Transverse colon (tissue), 4 donors: ENCODE measurements around the gene ACTR3C. TPM values are rescaled to one million over a fixed set of nuclear protein-coding genes. Genes with fewer than 3 reads are reported as not detected.

Source experiments
- DNase-seq: peaks from one replicate; pipeline ENCODE4 v3.0.0-alpha.2; 2019
- H3K27ac ChIP-seq, 4 donors: fragments of 200-600 bp; sonication (generic); 2 replicates each; pipeline ENCODE4 v1.5.1; 2016 to 2018; ENCODE audit warnings: inconsistent platforms in 4 of 4
- H3K27me3 ChIP-seq: fragments of 200-600 bp; sonication (generic); 2 replicates; pipeline ENCODE4 v1.5.1; 2017; ENCODE audit warnings: inconsistent platforms
- H3K36me3 ChIP-seq, 4 donors: fragments of 200-600 bp; sonication (generic); 2 replicates each; pipeline ENCODE4 v1.5.1; 2017 to 2019; ENCODE audit warnings: inconsistent platforms in 4 of 4
- H3K4me1 ChIP-seq, 4 donors: fragments of 200-600 bp; sonication (generic); 2 replicates each; pipeline ENCODE4 v1.5.1; 2017 to 2020; ENCODE audit warnings: inconsistent platforms in 4 of 4
- H3K4me3 ChIP-seq, 4 donors: fragments of 200-600 bp; sonication (generic); 1 replicate in 1 of 4; 2 replicates in 3 of 4; pipeline versions ENCODE4 v1.5.1 to v1.6.1; 2017 to 2019; ENCODE audit warnings: inconsistent platforms in 4 of 4
- H3K9me3 ChIP-seq, 2 donors: fragments of 200-600 bp; sonication (generic); 2 replicates each; pipeline ENCODE4 v1.5.1; 2017 to 2019; ENCODE audit warnings: inconsistent platforms in 2 of 2
- CTCF ChIP-seq, 5 experiments: fragments of 200-600 bp in 3 of 5; fragments of 450-650 bp in 2 of 5; sonication (generic) in 3 of 5; IDR thresholded peaks; 1 replicate in 2 of 5; 2 replicates in 3 of 5; pipeline ENCODE4 v1.5.1; 2016 to 2017; ENCODE audit warnings: antibody characterized with exemption in 5 of 5, inconsistent platforms in 3 of 5, mild to moderate bottlenecking in 2 of 5, moderate library complexity in 1 of 5
- EP300 ChIP-seq: sonication (generic); formaldehyde crosslinking; IDR thresholded peaks from one replicate; pipeline ENCODE4 v1.6.1; 2017; ENCODE audit warnings: antibody characterized with exemption, low read depth
- POLR2A ChIP-seq: fragments of 450-650 bp; IDR thresholded peaks from one replicate; pipeline ENCODE4 v1.6.1; 2016; ENCODE audit warnings: antibody characterized with exemption, mild to moderate bottlenecking, moderate library complexity
- POLR2AphosphoS5 ChIP-seq, 3 donors: sonication (generic); formaldehyde crosslinking; IDR thresholded peaks; one replicate each; pipeline ENCODE4 v1.6.1; 2016; ENCODE audit warnings: antibody characterized with exemption in 3 of 3
- WGBS, 2 donors: methylation state at CpG; one replicate each; pipeline ENCODE4 v1.1.5; 2018; ENCODE audit warnings: low coverage in 1 of 2; 5-methylcytosine and 5-hydroxymethylcytosine counted together
- in situ Hi-C, 4 donors: fragments of 200-750 bp; cut with MboI; loops; one replicate each; pipeline versions ENCODE4 v1.15.0 to v1.15.1; 2017; ENCODE audit warnings: low sequenced_read_pairs in 3 of 4, low pct_ligation_motif_present in 1 of 4, low pct_unique_long_range_greater_than_20kb in 1 of 4
- intact Hi-C: fragments of 100-400 bp; cut with DNase I; formaldehyde crosslinking; loops from one replicate; pipeline ENCODE4 v1.15.1; 2023; ENCODE audit warnings: low total_unique reads
- total RNA-seq, 4 donors: library from RNA; depleted of rRNA; stranded (reverse); fragments of >200 nt; gene quantifications; one replicate each; pipeline ENCODE4 v1.1.0, GENCODE V29; 2016

The ACTR3C gene
- total RNA-seq, 4 donors from 2014 or later: 19.9 to 71.1 (median 42.7) TPM

- in situ Hi-C loops: no loop called here
- intact Hi-C loops: no loop called here
- Histone ChIP-seq H3K27ac (peak overlapping the region; percentile 84 to 94 (median 86)), H3K4me1 (peaks cover 15 to 51% (median 43%) of the 10 kb centered on the region in 4 donors), H3K27me3 (peaks cover 11% of the 10 kb centered on the region), H3K36me3 (no peaks in the 10 kb centered on the region), H3K4me3 (peak overlapping the region; percentile 43 to 61 (median 47)), H3K9me3 (no peaks in the 10 kb centered on the region)
- DNase-seq: no peak
- WGBS, 2 donors: 9 to 20% methylated on average over 3 to 29 of the region's 29 CpGs
- TF ChIP-seq CTCF (IDR thresholded peaks at IDR 0.05) (no peak), POLR2A (no peak), EP300 (no peak), POLR2AphosphoS5 (IDR thresholded peaks at IDR 0.05) (no peak)
Observed at GRCh38 chr7:150340875-150341262, 17.5 kb upstream of the ACTR3C start.

- peak in 1 of 3 donors; percentile 39 for TF ChIP-seq POLR2AphosphoS5 (IDR thresholded peaks at IDR 0.05)
- TF ChIP-seq POLR2A: no peak
- TF ChIP-seq EP300: no peak
- TF ChIP-seq CTCF (IDR thresholded peaks at IDR 0.05): peak in 1 of 5 experiments; percentile 10
- Histone ChIP-seq H3K36me3 (no peaks in the 10 kb centered on the region), H3K4me3 (peak overlapping the region; percentile 43 to 61 (median 47)), H3K27me3 (peaks cover 11% of the 10 kb centered on the region), H3K9me3 (no peaks in the 10 kb centered on the region), H3K4me1 (peaks cover 20 to 58% (median 48%) of the 10 kb centered on the region in 4 donors), H3K27ac (peak overlapping the region; percentile 84 to 94 (median 86))
- in situ Hi-C loops: no loop called here
- intact Hi-C loops: no loop called here
- WGBS, 2 donors: 15% methylated on average over 30 of the region's 39 CpGs; no CpG with 5 or more reads in 1 of the 2 donors
- DNase-seq: peak; percentile 65
Observed at GRCh38 chr7:150340024-150340749, 16.8 kb upstream of the ACTR3C start.

GRCh38 chr7:150339409-150339809 is 16.1 kb upstream of the ACTR3C start:
- Histone ChIP-seq H3K4me1 (peaks cover 23 to 61% (median 51%) of the 10 kb centered on the region in 4 donors), H3K27ac (peak overlapping the region; percentile 84 to 94 (median 86))
- WGBS, 2 donors: 29% methylated on average over 9 of the region's 9 CpGs; no CpG with 5 or more reads in 1 of the 2 donors

More at GRCh38 chr7:150339409-150339809, 16.1 kb upstream of the ACTR3C start:
- Histone ChIP-seq H3K36me3 (no peaks in the 10 kb centered on the region), H3K9me3 (no peaks in the 10 kb centered on the region), H3K27me3 (peaks cover 11% of the 10 kb centered on the region), H3K4me3 (peak overlapping the region in 1 of 4 donors; percentile 47)
- DNase-seq: no peak
- intact Hi-C loops: no loop called here
- in situ Hi-C loops: no loop called here
- TF ChIP-seq CTCF (IDR thresholded peaks at IDR 0.05): no peak
- TF ChIP-seq POLR2A: no peak
- no peak for TF ChIP-seq POLR2AphosphoS5 (IDR thresholded peaks at IDR 0.05)
- no peak for TF ChIP-seq EP300
